ENCODE results near the gene CRAMP1. TPM values are rescaled to one million over a fixed set of nuclear protein-coding genes. Genes with fewer than 3 reads are reported as not detected.

Gene CRAMP1
- total RNA-seq, 1 experiment from 2014 or later, result 28.8 TPM

DNA sequence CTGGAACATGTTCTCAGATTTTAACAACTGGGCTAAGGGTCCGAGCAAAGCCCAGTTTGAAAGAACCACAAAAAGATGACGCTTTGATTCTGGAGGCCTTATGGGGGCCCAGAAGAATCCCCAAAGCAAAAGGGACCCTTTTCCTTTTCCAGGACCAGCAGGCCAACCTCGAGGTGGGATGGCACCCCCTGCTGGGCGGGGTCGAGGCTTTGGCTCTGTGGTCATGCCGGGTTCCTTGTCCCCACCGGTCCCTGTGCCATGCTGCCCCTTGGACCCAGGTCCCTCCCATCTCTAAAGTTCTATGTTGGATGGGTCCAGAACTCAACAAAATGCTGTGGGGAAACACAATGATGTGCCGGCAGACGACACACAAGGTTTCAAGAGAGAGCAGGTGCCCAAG is 47.8 kb upstream of the CRAMP1 start:
- CTCF ChIA-PET, result no interaction called here
- POLR2A ChIA-PET, result no interaction called here
- ATAC-seq, result no peak

DNA sequence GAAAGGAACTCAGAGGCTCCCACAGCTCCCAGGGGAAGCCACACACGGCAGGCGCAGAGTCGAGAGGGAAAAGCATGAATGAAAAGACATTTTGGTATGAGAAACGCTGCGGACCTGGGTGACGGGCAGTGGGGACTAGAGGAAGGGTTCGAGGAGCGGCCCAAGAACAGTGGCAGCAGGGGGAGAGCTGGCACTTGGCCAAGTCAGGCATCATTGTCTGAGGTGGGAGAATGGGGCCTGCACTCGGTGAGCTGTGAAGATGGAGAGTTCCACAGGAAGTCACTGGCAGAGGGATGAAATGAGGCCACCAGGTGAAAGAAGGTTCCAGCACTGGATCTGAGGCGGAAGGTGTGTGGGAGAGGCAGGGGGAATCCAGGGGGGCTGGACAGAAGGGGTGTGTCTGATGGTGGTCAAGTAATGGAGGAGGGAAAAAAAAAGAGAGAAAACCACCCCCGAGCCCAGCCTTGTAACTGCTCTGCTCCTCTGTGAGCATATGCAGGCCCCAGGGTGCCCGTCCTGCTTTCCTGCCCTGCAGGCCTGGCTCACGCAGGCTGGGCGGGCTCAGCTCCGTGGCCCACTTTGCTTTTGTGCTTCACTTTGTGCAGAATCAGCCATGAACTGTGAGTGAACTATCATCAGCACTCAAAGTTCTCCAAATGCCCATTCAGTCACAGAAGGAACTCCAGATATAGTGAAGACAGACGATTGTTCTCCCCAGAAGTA is 46.9 kb upstream of the CRAMP1 start:
- H3K4me3 ChIP-seq (ENCODE audit: low read depth in 2 of 2, low read length in 2 of 2), result no peak overlapping the region
- H3K9me3 ChIP-seq (ENCODE audit: control insufficient read depth, insufficient read depth, low read depth, low read length), result no peaks in the 10 kb centered on the region
- ChIA-PET CTCF (no interaction called here), POLR2A (no interaction called here)
- intact Hi-C loops (cut with micrococcal nuclease; ENCODE audit: unreplicated experiment) (no loop called here), in situ Hi-C loops (cut with HindIII; ENCODE audit: low pct_unique_long_range_greater_than_20kb, low sequenced_read_pairs) (no loop called here)
- no peaks in the 10 kb centered on the region for H3K27me3 ChIP-seq (ENCODE audit: control insufficient read depth, insufficient read depth, low read length)
- DNase-seq (ENCODE audit: low read depth, low spot score) (no peak), ATAC-seq (no peak)
- no TSS peak for BruUV-seq (replicated peaks)
- H3K36me3 ChIP-seq (ENCODE audit: control insufficient read depth, insufficient read depth, low read length), result no peaks in the 10 kb centered on the region
- TF ChIP-seq TCF7L2 (IDR thresholded peaks at IDR 0.05; ENCODE audit: low read depth, low read length) (no peak), POLR2AphosphoS5 (IDR thresholded peaks at IDR 0.05; ENCODE audit: low read depth, low read length) (no peak)
- TF ChIP-seq, protein P1, sequence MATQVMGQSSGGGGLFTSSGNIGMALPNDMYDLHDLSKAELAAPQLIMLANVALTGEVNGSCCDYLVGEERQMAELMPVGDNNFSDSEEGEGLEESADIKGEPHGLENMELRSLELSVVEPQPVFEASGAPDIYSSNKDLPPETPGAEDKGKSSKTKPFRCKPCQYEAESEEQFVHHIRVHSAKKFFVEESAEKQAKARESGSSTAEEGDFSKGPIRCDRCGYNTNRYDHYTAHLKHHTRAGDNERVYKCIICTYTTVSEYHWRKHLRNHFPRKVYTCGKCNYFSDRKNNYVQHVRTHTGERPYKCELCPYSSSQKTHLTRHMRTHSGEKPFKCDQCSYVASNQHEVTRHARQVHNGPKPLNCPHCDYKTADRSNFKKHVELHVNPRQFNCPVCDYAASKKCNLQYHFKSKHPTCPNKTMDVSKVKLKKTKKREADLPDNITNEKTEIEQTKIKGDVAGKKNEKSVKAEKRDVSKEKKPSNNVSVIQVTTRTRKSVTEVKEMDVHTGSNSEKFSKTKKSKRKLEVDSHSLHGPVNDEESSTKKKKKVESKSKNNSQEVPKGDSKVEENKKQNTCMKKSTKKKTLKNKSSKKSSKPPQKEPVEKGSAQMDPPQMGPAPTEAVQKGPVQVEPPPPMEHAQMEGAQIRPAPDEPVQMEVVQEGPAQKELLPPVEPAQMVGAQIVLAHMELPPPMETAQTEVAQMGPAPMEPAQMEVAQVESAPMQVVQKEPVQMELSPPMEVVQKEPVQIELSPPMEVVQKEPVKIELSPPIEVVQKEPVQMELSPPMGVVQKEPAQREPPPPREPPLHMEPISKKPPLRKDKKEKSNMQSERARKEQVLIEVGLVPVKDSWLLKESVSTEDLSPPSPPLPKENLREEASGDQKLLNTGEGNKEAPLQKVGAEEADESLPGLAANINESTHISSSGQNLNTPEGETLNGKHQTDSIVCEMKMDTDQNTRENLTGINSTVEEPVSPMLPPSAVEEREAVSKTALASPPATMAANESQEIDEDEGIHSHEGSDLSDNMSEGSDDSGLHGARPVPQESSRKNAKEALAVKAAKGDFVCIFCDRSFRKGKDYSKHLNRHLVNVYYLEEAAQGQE (IDR thresholded peaks at IDR 0.05; ENCODE audit: insufficient read depth in 1 of 2, low read depth in 2 of 2, low read length in 1 of 2), result no peak
- TF ChIP-seq, protein P2, sequence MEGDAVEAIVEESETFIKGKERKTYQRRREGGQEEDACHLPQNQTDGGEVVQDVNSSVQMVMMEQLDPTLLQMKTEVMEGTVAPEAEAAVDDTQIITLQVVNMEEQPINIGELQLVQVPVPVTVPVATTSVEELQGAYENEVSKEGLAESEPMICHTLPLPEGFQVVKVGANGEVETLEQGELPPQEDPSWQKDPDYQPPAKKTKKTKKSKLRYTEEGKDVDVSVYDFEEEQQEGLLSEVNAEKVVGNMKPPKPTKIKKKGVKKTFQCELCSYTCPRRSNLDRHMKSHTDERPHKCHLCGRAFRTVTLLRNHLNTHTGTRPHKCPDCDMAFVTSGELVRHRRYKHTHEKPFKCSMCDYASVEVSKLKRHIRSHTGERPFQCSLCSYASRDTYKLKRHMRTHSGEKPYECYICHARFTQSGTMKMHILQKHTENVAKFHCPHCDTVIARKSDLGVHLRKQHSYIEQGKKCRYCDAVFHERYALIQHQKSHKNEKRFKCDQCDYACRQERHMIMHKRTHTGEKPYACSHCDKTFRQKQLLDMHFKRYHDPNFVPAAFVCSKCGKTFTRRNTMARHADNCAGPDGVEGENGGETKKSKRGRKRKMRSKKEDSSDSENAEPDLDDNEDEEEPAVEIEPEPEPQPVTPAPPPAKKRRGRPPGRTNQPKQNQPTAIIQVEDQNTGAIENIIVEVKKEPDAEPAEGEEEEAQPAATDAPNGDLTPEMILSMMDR (IDR thresholded peaks at IDR 0.05), result no peak
- H3K27ac ChIP-seq (ENCODE audit: low read length), result no peak overlapping the region
- no peaks in the 10 kb centered on the region for H3K4me1 ChIP-seq (ENCODE audit: control insufficient read depth, insufficient read depth, low read length)

More for the DNA sequence above, 47.8 kb upstream of the CRAMP1 start:
- TF ChIP-seq, protein P1 (IDR thresholded peaks at IDR 0.05; ENCODE audit: insufficient read depth in 1 of 2, low read depth in 2 of 2, low read length in 1 of 2), result no peak
- TF ChIP-seq TCF7L2 (IDR thresholded peaks at IDR 0.05; ENCODE audit: low read depth, low read length), result no peak
- TF ChIP-seq POLR2AphosphoS5 (IDR thresholded peaks at IDR 0.05; ENCODE audit: low read depth, low read length), result no peak
- TF ChIP-seq, protein P2 (IDR thresholded peaks at IDR 0.05), result no peak
- no peak for TF ChIP-seq SIN3A (IDR thresholded peaks at IDR 0.05; ENCODE audit: borderline replicate concordance, insufficient read depth, low read depth, low read length)
- BruUV-seq (replicated peaks), result no TSS peak
- in situ Hi-C loops (cut with HindIII; ENCODE audit: low pct_unique_long_range_greater_than_20kb, low sequenced_read_pairs), result no loop called here
- Histone ChIP-seq H3K4me3 (ENCODE audit: low read depth in 2 of 2, low read length in 2 of 2) (no peak overlapping the region), H3K27ac (ENCODE audit: low read length) (no peak overlapping the region), H3K27me3 (ENCODE audit: control insufficient read depth, insufficient read depth, low read length) (no peaks in the 10 kb centered on the region), H3K36me3 (ENCODE audit: control insufficient read depth, insufficient read depth, low read length) (no peaks in the 10 kb centered on the region), H3K4me1 (ENCODE audit: control insufficient read depth, insufficient read depth, low read length) (no peaks in the 10 kb centered on the region), H3K9me3 (ENCODE audit: control insufficient read depth, insufficient read depth, low read depth, low read length) (no peaks in the 10 kb centered on the region)
- no peak for DNase-seq (ENCODE audit: low read depth, low spot score)
- intact Hi-C loops (cut with micrococcal nuclease; ENCODE audit: unreplicated experiment), result no loop called here
